GM12892 (cell line): Measurements from ENCODE around the gene FAT4.

Source experiments
- POLR2AphosphoS5 ChIP-seq: IDR thresholded peaks from 2 replicates; pipeline ENCODE4 v1.6.1; 2011; ENCODE audit warnings: low read depth, low read length, control low read depth
- TAF1 ChIP-seq: IDR thresholded peaks from 2 replicates; pipeline ENCODE4 v1.6.1; 2011; ENCODE audit warnings: low read depth, mild to moderate bottlenecking, control low read depth, low read length, borderline replicate concordance

DNA sequence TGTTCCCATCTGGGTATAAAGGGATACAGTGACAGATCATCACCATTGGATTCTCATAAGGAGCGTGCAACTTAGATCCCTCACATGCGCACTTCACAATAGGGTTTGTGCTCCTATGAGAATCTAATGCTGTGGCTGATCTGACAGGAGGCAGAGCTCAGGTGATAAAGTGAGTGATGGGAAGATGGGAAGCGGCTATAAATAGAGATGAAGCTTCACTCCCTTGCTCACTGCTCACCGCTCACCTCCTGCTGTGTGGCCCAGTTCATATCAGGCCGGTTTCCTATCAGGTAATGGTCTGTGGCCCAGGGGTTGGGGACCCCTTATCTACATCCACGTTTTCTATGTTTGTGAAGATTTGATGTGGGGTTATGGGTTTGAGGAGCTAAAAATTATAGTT is 43.7 kb downstream of the FAT4 start:
- TF ChIP-seq TAF1 (no peak), POLR2AphosphoS5 (no peak)
